GM19239 (cell line): ENCODE measurements around the gene WDR62.
A peak's percentile ranks its signal among the peaks of the same experiment; 100 is the strongest.

Experiments used
- DNase-seq: peaks from one replicate; pipeline ENCODE4 v3.0.0; 2011; ENCODE audit warnings: low spot score; ENCODE audit not compliant: insufficient read length
- FAIRE-seq: peaks from 2 replicates; lab custom pipeline; 2011; peaks lifted over from hg19 to GRCh38; lab: Jason Lieb, UNC

WDR62 gene

GRCh38 chr19:36136964-36137686 lies 82.4 kb downstream of the WDR62 start:
- FAIRE-seq: no peak
- no peak for DNase-seq

GRCh38 chr19:36139120-36139472 lies 84.4 kb downstream of the WDR62 start:
- FAIRE-seq: no peak
- DNase-seq: no peak

GRCh38 chr19:36139473-36140303 lies 85.0 kb downstream of the WDR62 start, which contains the start of gene CAPNS1:
Gene CAPNS1 (plus strand): TSS chr19:36140066. CDS start chr19:36141012, 946 bp downstream.
- FAIRE-seq: peak; percentile 86
- peak; percentile 92 for DNase-seq

- peak; percentile 79 for DNase-seq
- FAIRE-seq: peak; percentile 49
Observed at GRCh38 chr19:36140304-36141038, 85.8 kb downstream of the WDR62 start.

- peak; percentile 96 for FAIRE-seq
- peak; percentile 89 for DNase-seq
Observed at GRCh38 chr19:36141039-36141927, 86.6 kb downstream of the WDR62 start.

GRCh38 chr19:36142046-36142445 lies 87.3 kb downstream of the WDR62 start:
- FAIRE-seq: no peak
- DNase-seq: no peak

GRCh38 chr19:36142496-36142895 lies 87.8 kb downstream of the WDR62 start:
- FAIRE-seq (no peak), DNase-seq (no peak)

GRCh38 chr19:36144624-36145023 lies 89.9 kb downstream of the WDR62 start:
- DNase-seq (no peak), FAIRE-seq (no peak)

- no peak for FAIRE-seq
- no peak for DNase-seq
Observed at GRCh38 chr19:36149673-36150406, 95.1 kb downstream of the WDR62 start.

GRCh38 chr19:36150586-36150985 lies 95.9 kb downstream of the WDR62 start:
- DNase-seq (no peak), FAIRE-seq (no peak)

GRCh38 chr19:36151144-36152018 lies 96.7 kb downstream of the WDR62 start:
- FAIRE-seq: no peak
- DNase-seq: no peak

GRCh38 chr19:36152019-36152351 lies 97.3 kb downstream of the WDR62 start:
- DNase-seq: no peak
- no peak for FAIRE-seq

- FAIRE-seq (no peak), DNase-seq (no peak)
Observed at GRCh38 chr19:36152352-36153091, 97.8 kb downstream of the WDR62 start, which contains the start of gene COX7A1. Gene COX7A1 (minus strand): TSS chr19:36152447. CDS start chr19:36152407, 40 bp downstream.

GRCh38 chr19:36153126-36153525 lies 98.4 kb downstream of the WDR62 start:
- FAIRE-seq (no peak), DNase-seq (no peak)
